ENCODE data around the gene TBC1D8. TPM values are rescaled to one million over a fixed set of nuclear protein-coding genes. Genes with fewer than 3 reads are reported as not detected.
A peak's percentile ranks its signal among the peaks of the same experiment; 100 is the strongest.

Gene TBC1D8
- total RNA-seq, 1 donor from 2014 or later, result 25.3 TPM

- TF ChIP-seq CTCF (IDR thresholded peaks at IDR 0.05; ENCODE audit: insufficient read depth, low read length, severe bottlenecking), result no peak
- Histone ChIP-seq H3K27me3 (ENCODE audit: control insufficient read depth, insufficient read depth, low read length) (no peaks in the 10 kb centered on the region), H3K4me3 (ENCODE audit: low read depth, low read length) (no peak overlapping the region), H3K36me3 (ENCODE audit: control insufficient read depth, insufficient read depth, low read length) (no peaks in the 10 kb centered on the region)
- FAIRE-seq (no peak), DNase-seq (ENCODE audit: low read depth) (no peak)
These were observed 39.0 kb downstream of the TBC1D8 start for GRCh38 chr2:101111917-101112771.

- Histone ChIP-seq H3K27me3 (ENCODE audit: control insufficient read depth, insufficient read depth, low read length) (no peaks in the 10 kb centered on the region), H3K4me3 (ENCODE audit: low read depth, low read length) (no peak overlapping the region), H3K36me3 (ENCODE audit: control insufficient read depth, insufficient read depth, low read length) (no peaks in the 10 kb centered on the region)
- TF ChIP-seq CTCF (IDR thresholded peaks at IDR 0.05; ENCODE audit: insufficient read depth, low read length, severe bottlenecking), result no peak
- DNase-seq (ENCODE audit: low read depth) (peak; percentile 42), FAIRE-seq (no peak)
These were observed 39.8 kb downstream of the TBC1D8 start for GRCh38 chr2:101111262-101111838.

- Histone ChIP-seq H3K4me3 (ENCODE audit: low read depth, low read length) (no peak overlapping the region), H3K27me3 (ENCODE audit: control insufficient read depth, insufficient read depth, low read length) (no peaks in the 10 kb centered on the region), H3K36me3 (ENCODE audit: control insufficient read depth, insufficient read depth, low read length) (no peaks in the 10 kb centered on the region)
- FAIRE-seq, result no peak
- TF ChIP-seq CTCF (IDR thresholded peaks at IDR 0.05; ENCODE audit: insufficient read depth, low read length, severe bottlenecking), result no peak
- no peak for DNase-seq (ENCODE audit: low read depth)
These were observed 41.6 kb downstream of the TBC1D8 start for GRCh38 chr2:101109451-101110118.

GRCh38 chr2:101108357-101108756, 42.8 kb downstream of the TBC1D8 start:
- no peaks in the 10 kb centered on the region for H3K36me3 ChIP-seq (ENCODE audit: control insufficient read depth, insufficient read depth, low read length)
- H3K4me3 ChIP-seq (ENCODE audit: low read depth, low read length), result no peak overlapping the region
- DNase-seq (ENCODE audit: low read depth) (no peak), FAIRE-seq (no peak)
- H3K27me3 ChIP-seq (ENCODE audit: control insufficient read depth, insufficient read depth, low read length), result no peaks in the 10 kb centered on the region
- TF ChIP-seq CTCF (IDR thresholded peaks at IDR 0.05; ENCODE audit: insufficient read depth, low read length, severe bottlenecking), result no peak

- H3K4me3 ChIP-seq (ENCODE audit: low read depth, low read length), result no peak overlapping the region
- TF ChIP-seq CTCF (IDR thresholded peaks at IDR 0.05; ENCODE audit: insufficient read depth, low read length, severe bottlenecking), result no peak
- FAIRE-seq, result no peak
- no peak for DNase-seq (ENCODE audit: low read depth)
- H3K27me3 ChIP-seq (ENCODE audit: control insufficient read depth, insufficient read depth, low read length), result no peaks in the 10 kb centered on the region
- no peaks in the 10 kb centered on the region for H3K36me3 ChIP-seq (ENCODE audit: control insufficient read depth, insufficient read depth, low read length)
These were observed 43.9 kb downstream of the TBC1D8 start for GRCh38 chr2:101107241-101107640.

Measured in bronchial epithelial cell (primary cell).